Neuronal stem cell (in vitro differentiated cells): ENCODE results near the gene RIMS4.
A peak's percentile ranks its signal among the peaks of the same experiment; 100 is the strongest.

Source experiments
- DNase-seq: peaks from one replicate; pipeline ENCODE4 v3.0.0-alpha.2; 2013; ENCODE audit warnings: low spot score
- H2AFZ ChIP-seq: one replicate; pipeline ENCODE4 v1.6.1; 2013; ENCODE audit warnings: mild to moderate bottlenecking, low read length, inconsistent platforms
- H2AK5ac ChIP-seq: 2 replicates; pipeline ENCODE4 v1.6.1; 2013; ENCODE audit warnings: low read depth, mild to moderate bottlenecking, inconsistent platforms, low read length, moderate library complexity, mixed read lengths
- H2BK120ac ChIP-seq: 2 replicates; pipeline ENCODE4 v1.6.1; 2013; ENCODE audit warnings: low read depth, mild to moderate bottlenecking, inconsistent platforms, low read length, moderate library complexity, mixed read lengths
- H2BK12ac ChIP-seq: one replicate; pipeline ENCODE4 v1.6.1; 2013; ENCODE audit warnings: low read length, inconsistent platforms
- H2BK15ac ChIP-seq: 2 replicates; pipeline ENCODE4 v1.6.1; 2013; ENCODE audit warnings: mild to moderate bottlenecking, low read length, inconsistent platforms, mixed read lengths
- H2BK5ac ChIP-seq: one replicate; pipeline ENCODE4 v1.6.1; 2013; ENCODE audit warnings: inconsistent platforms, mild to moderate bottlenecking, low read length, moderate library complexity
- H3K14ac ChIP-seq: one replicate; pipeline ENCODE4 v1.6.1; 2013; ENCODE audit warnings: low read length, inconsistent platforms
- H3K18ac ChIP-seq: 2 replicates; pipeline ENCODE4 v1.6.1; 2013; ENCODE audit warnings: low read length, inconsistent platforms
- H3K23ac ChIP-seq: 2 replicates; pipeline ENCODE4 v1.6.1; 2013; ENCODE audit warnings: low read depth, mild to moderate bottlenecking, mixed read lengths, low read length, inconsistent platforms; ENCODE audit not compliant: poor library complexity
- H3K27ac ChIP-seq: replicated peaks from 3 replicates; pipeline ENCODE4 v1.5.1; 2013; ENCODE audit warnings: low read length, inconsistent platforms
- H3K27me3 ChIP-seq, 3 experiments: 2 replicates each; pipeline ENCODE4 v1.6.1; 2013; ENCODE audit warnings: low read length in 3 of 3, mild to moderate bottlenecking in 2 of 3, inconsistent platforms in 1 of 3, low read depth in 1 of 3, mixed read lengths in 1 of 3, moderate library complexity in 1 of 3; ENCODE audit not compliant: control insufficient read depth in 3 of 3, insufficient read depth in 3 of 3
- H3K36me3 ChIP-seq, 2 donors: replicated peaks in 1 of 2; 2 replicates each; pipeline ENCODE4 v1.6.1; 2013; ENCODE audit warnings: low read length in 2 of 2; ENCODE audit not compliant: control insufficient read depth in 2 of 2, insufficient read depth in 2 of 2
- H3K4ac ChIP-seq: 2 replicates; pipeline ENCODE4 v1.6.1; 2013; ENCODE audit warnings: inconsistent platforms, mild to moderate bottlenecking, low read length, moderate library complexity
- H3K4me1 ChIP-seq, 2 donors: 1 replicate in 1 of 2; 2 replicates in 1 of 2; pipeline ENCODE4 v1.6.1; 2013; ENCODE audit warnings: low read length in 2 of 2, low read depth in 1 of 2; ENCODE audit not compliant: control insufficient read depth in 2 of 2, insufficient read depth in 1 of 2
- H3K4me2 ChIP-seq: one replicate; pipeline ENCODE4 v1.6.1; 2013; ENCODE audit warnings: mild to moderate bottlenecking, low read length, inconsistent platforms; ENCODE audit not compliant: insufficient read depth, poor library complexity, severe bottlenecking
- H3K4me3 ChIP-seq, 2 donors: 2 replicates each; pipeline ENCODE4 v1.5.1; 2013; ENCODE audit warnings: low read length in 2 of 2, mild to moderate bottlenecking in 2 of 2, inconsistent platforms in 1 of 2, moderate library complexity in 1 of 2
- H3K79me1 ChIP-seq: one replicate; pipeline ENCODE4 v1.6.1; 2013; ENCODE audit warnings: low read depth, mild to moderate bottlenecking, inconsistent platforms, low read length, moderate library complexity
- H3K9ac ChIP-seq: one replicate; pipeline ENCODE4 v1.6.1; 2013; ENCODE audit warnings: mild to moderate bottlenecking, low read depth, low read length, inconsistent platforms; ENCODE audit not compliant: poor library complexity
- H3K9me3 ChIP-seq, 2 donors: replicated peaks in 1 of 2; 2 replicates each; pipeline versions ENCODE3 to v1.6.1; 2013; ENCODE audit warnings: low read length in 2 of 2, mild to moderate bottlenecking in 2 of 2, inconsistent platforms in 1 of 2, low read depth in 1 of 2, mixed read lengths in 1 of 2, moderate library complexity in 1 of 2; ENCODE audit not compliant: control insufficient read depth in 2 of 2, insufficient read depth in 1 of 2
- H4K8ac ChIP-seq: one replicate; pipeline ENCODE4 v1.6.1; 2013; ENCODE audit warnings: low read depth, mild to moderate bottlenecking, inconsistent platforms, low read length, moderate library complexity
- H4K91ac ChIP-seq: one replicate; pipeline ENCODE4 v1.6.1; 2013; ENCODE audit warnings: low read length, low read depth, mild to moderate bottlenecking, inconsistent platforms; ENCODE audit not compliant: poor library complexity
- whole genome bisulfite sequencing, 2 donors: extraction: QIAGEN DNeasy Blood & Tissue Kit; methylation state at CpG; one replicate each; pipeline ENCODE4 v1.1.7; 2013; ENCODE audit warnings: missing lambda C conversion rate in 2 of 2, mixed read lengths in 1 of 2; ENCODE audit not compliant: insufficient read length in 2 of 2, insufficient replicate concordance in 1 of 2; ENCODE audit errors: extremely low coverage in 2 of 2; 5-methylcytosine and 5-hydroxymethylcytosine counted together

Gene RIMS4

GRCh38 chr20:44785768-44786167 lies 24.6 kb downstream of the RIMS4 start:
- Histone ChIP-seq H2BK15ac (no peak overlapping the region), H3K4me1 (no peaks in the 10 kb centered on the region), H3K27me3 (no peaks in the 10 kb centered on the region), H3K4ac (no peak overlapping the region), H3K4me3 (no peak overlapping the region), H3K27ac (no peak overlapping the region), H3K18ac (no peak overlapping the region), H2AFZ (no peak overlapping the region), H4K8ac (no peak overlapping the region), H4K91ac (no peak overlapping the region), H3K36me3 (no peaks in the 10 kb centered on the region), H3K79me1 (no peaks in the 10 kb centered on the region), H2BK5ac (no peak overlapping the region), H3K14ac (no peak overlapping the region), H3K4me2 (no peak overlapping the region), H3K23ac (no peak overlapping the region), H3K9ac (no peak overlapping the region), H2AK5ac (no peak overlapping the region), H3K9me3 (no peaks in the 10 kb centered on the region), H2BK120ac (no peak overlapping the region), H2BK12ac (no peak overlapping the region)
- no peak for DNase-seq
- no CpG with 5 or more reads among the region's 1 CpG for WGBS, 2 donors

- H3K9ac ChIP-seq = no peak overlapping the region
- H3K27me3 ChIP-seq = no peaks in the 10 kb centered on the region
- no peak overlapping the region for H2AFZ ChIP-seq
- no peak overlapping the region for H2BK12ac ChIP-seq
- H4K8ac ChIP-seq = no peak overlapping the region
- H3K4me1 ChIP-seq = no peaks in the 10 kb centered on the region
- no peak overlapping the region for H2BK120ac ChIP-seq
- peak overlapping the region; percentile 23 for H3K14ac ChIP-seq
- H2AK5ac ChIP-seq = no peak overlapping the region
- no peak overlapping the region for H2BK5ac ChIP-seq
- no peak overlapping the region for H3K23ac ChIP-seq
- no peak for DNase-seq
- H3K18ac ChIP-seq = no peak overlapping the region
- H4K91ac ChIP-seq = no peak overlapping the region
- H2BK15ac ChIP-seq = no peak overlapping the region
- H3K27ac ChIP-seq = no peak overlapping the region
- no peak overlapping the region for H3K4me2 ChIP-seq
- H3K4me3 ChIP-seq = no peak overlapping the region
- WGBS, 2 donors = no CpG with 5 or more reads among the region's 1 CpG
- H3K36me3 ChIP-seq = no peaks in the 10 kb centered on the region
- H3K79me1 ChIP-seq = no peaks in the 10 kb centered on the region
- H3K9me3 ChIP-seq = no peaks in the 10 kb centered on the region
- H3K4ac ChIP-seq = no peak overlapping the region
Observed at GRCh38 chr20:44784688-44785087, 25.7 kb downstream of the RIMS4 start.

- Histone ChIP-seq H3K9me3 (no peaks in the 10 kb centered on the region), H2BK15ac (no peak overlapping the region), H3K4ac (no peak overlapping the region), H3K79me1 (no peaks in the 10 kb centered on the region), H3K14ac (no peak overlapping the region), H2BK5ac (no peak overlapping the region), H4K91ac (no peak overlapping the region), H3K9ac (no peak overlapping the region), H2AK5ac (no peak overlapping the region), H3K4me1 (no peaks in the 10 kb centered on the region), H3K27ac (no peak overlapping the region), H4K8ac (no peak overlapping the region), H2BK12ac (no peak overlapping the region), H3K4me3 (no peak overlapping the region), H3K23ac (no peak overlapping the region), H2BK120ac (no peak overlapping the region), H3K36me3 (no peaks in the 10 kb centered on the region), H3K4me2 (no peak overlapping the region), H2AFZ (no peak overlapping the region), H3K18ac (no peak overlapping the region), H3K27me3 (no peaks in the 10 kb centered on the region)
- no CpG with 5 or more reads among the region's 3 CpGs for WGBS, 2 donors
- DNase-seq = no peak
Observed at GRCh38 chr20:44781791-44782190, 28.6 kb downstream of the RIMS4 start.

GRCh38 chr20:44781118-44781517 lies 29.2 kb downstream of the RIMS4 start:
- Histone ChIP-seq H3K18ac (no peak overlapping the region), H3K4me3 (no peak overlapping the region), H3K4ac (no peak overlapping the region), H3K14ac (no peak overlapping the region), H4K91ac (no peak overlapping the region), H3K79me1 (no peaks in the 10 kb centered on the region), H3K9ac (no peak overlapping the region), H2AFZ (no peak overlapping the region), H2BK12ac (no peak overlapping the region), H2AK5ac (no peak overlapping the region), H3K27ac (no peak overlapping the region), H3K23ac (no peak overlapping the region), H3K4me2 (no peak overlapping the region), H3K36me3 (no peaks in the 10 kb centered on the region), H2BK120ac (no peak overlapping the region), H2BK15ac (no peak overlapping the region), H4K8ac (no peak overlapping the region), H3K4me1 (no peaks in the 10 kb centered on the region), H3K9me3 (no peaks in the 10 kb centered on the region), H2BK5ac (no peak overlapping the region), H3K27me3 (no peaks in the 10 kb centered on the region)
- no CpG with 5 or more reads among the region's 3 CpGs for WGBS, 2 donors
- no peak for DNase-seq
